Smooth muscle cell (in vitro differentiated cells): ENCODE measurements around the gene EPAS1. TPM values are rescaled to one million over a fixed set of nuclear protein-coding genes. Genes with fewer than 3 reads are reported as not detected.

Experiments
- DNase-seq: peaks from one replicate; lab custom pipeline; 2025; ENCODE audit not compliant: unreplicated experiment; lab: John Stamatoyannopoulos, UW
- H2AFZ ChIP-seq: fragments of 200-600 bp; sonication (generic); 2 replicates; pipeline ENCODE4 v1.6.0; 2016; ENCODE audit warnings: antibody characterized with exemption, low read depth, mild to moderate bottlenecking
- H3F3A ChIP-seq: fragments of 200-600 bp; sonication (generic); 2 replicates; pipeline ENCODE4 v1.6.0; 2017; ENCODE audit warnings: antibody characterized with exemption, low read depth
- H3K27ac ChIP-seq: fragments of 200-600 bp; sonication (generic); 2 replicates; pipeline ENCODE4 v1.5.1; 2016; ENCODE audit warnings: low read depth, mild to moderate bottlenecking
- H3K27me3 ChIP-seq: fragments of 200-600 bp; sonication (generic); 2 replicates; pipeline ENCODE4 v1.6.1; 2016; ENCODE audit warnings: low read depth, mild to moderate bottlenecking
- H3K36me3 ChIP-seq: fragments of 200-600 bp; sonication (generic); 2 replicates; pipeline ENCODE4 v1.5.1; 2016; ENCODE audit warnings: low read depth
- H3K4me1 ChIP-seq: fragments of 200-600 bp; sonication (generic); 2 replicates; pipeline ENCODE4 v1.5.1; 2016; ENCODE audit warnings: low read depth
- H3K4me2 ChIP-seq: fragments of 200-600 bp; sonication (generic); 2 replicates; pipeline ENCODE4 v1.6.0; 2016; ENCODE audit warnings: mild to moderate bottlenecking
- H3K4me3 ChIP-seq: fragments of 200-600 bp; sonication (generic); 2 replicates; pipeline ENCODE4 v1.5.1; 2016; ENCODE audit warnings: mild to moderate bottlenecking
- H3K79me2 ChIP-seq: fragments of 200-600 bp; sonication (generic); 2 replicates; pipeline ENCODE4 v1.6.0; 2016; ENCODE audit warnings: low read depth, mild to moderate bottlenecking
- H3K9ac ChIP-seq: fragments of 200-600 bp; sonication (generic); 2 replicates; pipeline ENCODE4 v1.6.0; 2016; ENCODE audit warnings: low read depth
- H3K9me3 ChIP-seq: fragments of 200-600 bp; sonication (generic); replicated peaks from 2 replicates; pipeline ENCODE4 v1.5.1; 2016; ENCODE audit warnings: low read depth
- H4K20me1 ChIP-seq: fragments of 200-600 bp; sonication (generic); 2 replicates; pipeline ENCODE4 v1.6.0; 2016; ENCODE audit warnings: low read depth
- WGBS: methylation state at CpG from one replicate; pipeline ENCODE4 v1.1.7; 2016; ENCODE audit warnings: low lambda C conversion rate; 5-methylcytosine and 5-hydroxymethylcytosine counted together
- polyA plus RNA-seq: library from polyadenylated mRNA; unstranded; fragments of >200 nt; fragmentation: Nextera tagmentation; extraction: Ambion mirVana; gene quantifications from 2 replicates; pipeline ENCODE4 v1.2.1, GENCODE V29; 2016
- total RNA-seq: library from RNA; depleted of rRNA; stranded (reverse); fragments of >200 nt; gene quantifications from 2 replicates; pipeline ENCODE4 v1.2.3, GENCODE V29; 2014
- TF ChIP-seq, protein P1 (sequence below): fragments of 200-600 bp; sonication (generic); IDR thresholded peaks from 2 replicates; pipeline ENCODE4 v1.5.1; 2017; ENCODE audit warnings: borderline replicate concordance, mild to moderate bottlenecking, antibody characterized with exemption; ENCODE audit not compliant: insufficient read depth, poor library complexity, severe bottlenecking

Gene EPAS1
- total and polyA plus RNA-seq, 2 experiments from 2014 or later = 31.7 to 91.6 TPM

DNA sequence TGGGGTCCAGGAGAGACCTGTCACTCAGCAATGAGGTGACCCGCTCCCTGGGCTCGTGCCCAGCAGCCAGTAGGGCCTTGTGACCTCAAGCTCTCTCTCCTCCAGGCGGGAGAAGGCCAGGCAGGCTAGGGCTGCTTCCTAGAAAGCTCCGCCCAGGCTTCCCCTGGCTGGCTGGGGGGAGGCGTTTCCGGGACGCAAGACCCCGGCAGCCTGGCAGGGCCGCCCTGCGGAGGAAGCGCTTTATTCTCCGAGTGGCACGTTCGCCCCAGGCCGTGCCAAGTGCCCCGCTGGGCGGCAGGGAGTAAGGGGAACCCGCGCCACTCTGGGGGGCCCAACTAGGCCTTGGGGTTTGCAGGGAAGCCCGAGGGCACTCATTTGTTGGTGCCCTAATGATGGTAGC is 21.2 kb upstream of the EPAS1 start:
- H3K27ac ChIP-seq = no peak overlapping the region
- no peak overlapping the region for H3K4me2 ChIP-seq
- H3K36me3 ChIP-seq = no peaks in the 10 kb centered on the region
- no peaks in the 10 kb centered on the region for H3K27me3 ChIP-seq
- no peak overlapping the region for H2AFZ ChIP-seq
- H3K4me1 ChIP-seq = no peaks in the 10 kb centered on the region
- no peak for DNase-seq
- TF ChIP-seq, protein P1, sequence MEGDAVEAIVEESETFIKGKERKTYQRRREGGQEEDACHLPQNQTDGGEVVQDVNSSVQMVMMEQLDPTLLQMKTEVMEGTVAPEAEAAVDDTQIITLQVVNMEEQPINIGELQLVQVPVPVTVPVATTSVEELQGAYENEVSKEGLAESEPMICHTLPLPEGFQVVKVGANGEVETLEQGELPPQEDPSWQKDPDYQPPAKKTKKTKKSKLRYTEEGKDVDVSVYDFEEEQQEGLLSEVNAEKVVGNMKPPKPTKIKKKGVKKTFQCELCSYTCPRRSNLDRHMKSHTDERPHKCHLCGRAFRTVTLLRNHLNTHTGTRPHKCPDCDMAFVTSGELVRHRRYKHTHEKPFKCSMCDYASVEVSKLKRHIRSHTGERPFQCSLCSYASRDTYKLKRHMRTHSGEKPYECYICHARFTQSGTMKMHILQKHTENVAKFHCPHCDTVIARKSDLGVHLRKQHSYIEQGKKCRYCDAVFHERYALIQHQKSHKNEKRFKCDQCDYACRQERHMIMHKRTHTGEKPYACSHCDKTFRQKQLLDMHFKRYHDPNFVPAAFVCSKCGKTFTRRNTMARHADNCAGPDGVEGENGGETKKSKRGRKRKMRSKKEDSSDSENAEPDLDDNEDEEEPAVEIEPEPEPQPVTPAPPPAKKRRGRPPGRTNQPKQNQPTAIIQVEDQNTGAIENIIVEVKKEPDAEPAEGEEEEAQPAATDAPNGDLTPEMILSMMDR = no peak
- H3K79me2 ChIP-seq = no peaks in the 10 kb centered on the region
- 56% methylated on average over 20 of the region's 20 CpGs for WGBS
- H4K20me1 ChIP-seq = no peaks in the 10 kb centered on the region
- no peak overlapping the region for H3K4me3 ChIP-seq
- no peaks in the 10 kb centered on the region for H3F3A ChIP-seq
- no peaks in the 10 kb centered on the region for H3K9me3 ChIP-seq
- H3K9ac ChIP-seq = no peak overlapping the region

DNA sequence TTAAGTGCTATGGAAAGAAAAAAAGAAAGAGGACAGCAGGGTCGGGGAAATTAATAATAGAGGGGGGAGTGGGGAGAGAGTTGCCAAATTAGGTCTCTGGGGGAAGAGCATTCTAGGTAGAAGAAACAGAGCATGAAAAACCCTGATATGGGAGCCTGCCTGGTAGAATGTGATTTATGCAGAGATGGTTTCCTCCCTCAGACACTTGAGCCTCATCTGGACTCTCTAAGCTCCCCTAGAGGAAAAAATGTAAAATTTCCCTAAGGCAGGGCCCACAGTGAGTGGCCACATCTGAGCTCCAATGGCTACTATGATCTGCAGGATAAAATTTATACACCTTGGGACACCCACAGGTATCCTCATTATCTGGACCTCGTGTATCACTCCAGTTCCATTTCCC is 20.6 kb upstream of the EPAS1 start:
- 87% methylated on average over 2 of the region's 2 CpGs for WGBS
- H3K4me2 ChIP-seq = no peak overlapping the region
- no peaks in the 10 kb centered on the region for H3K9me3 ChIP-seq
- H3K9ac ChIP-seq = no peak overlapping the region
- no peak overlapping the region for H3K4me3 ChIP-seq
- TF ChIP-seq, protein P1 = peak; percentile 22
- no peaks in the 10 kb centered on the region for H3F3A ChIP-seq
- H3K27me3 ChIP-seq = no peaks in the 10 kb centered on the region
- H4K20me1 ChIP-seq = no peaks in the 10 kb centered on the region
- H3K4me1 ChIP-seq = no peaks in the 10 kb centered on the region
- no peak overlapping the region for H2AFZ ChIP-seq
- H3K27ac ChIP-seq = no peak overlapping the region
- no peak for DNase-seq
- H3K36me3 ChIP-seq = no peaks in the 10 kb centered on the region
- no peaks in the 10 kb centered on the region for H3K79me2 ChIP-seq

DNA sequence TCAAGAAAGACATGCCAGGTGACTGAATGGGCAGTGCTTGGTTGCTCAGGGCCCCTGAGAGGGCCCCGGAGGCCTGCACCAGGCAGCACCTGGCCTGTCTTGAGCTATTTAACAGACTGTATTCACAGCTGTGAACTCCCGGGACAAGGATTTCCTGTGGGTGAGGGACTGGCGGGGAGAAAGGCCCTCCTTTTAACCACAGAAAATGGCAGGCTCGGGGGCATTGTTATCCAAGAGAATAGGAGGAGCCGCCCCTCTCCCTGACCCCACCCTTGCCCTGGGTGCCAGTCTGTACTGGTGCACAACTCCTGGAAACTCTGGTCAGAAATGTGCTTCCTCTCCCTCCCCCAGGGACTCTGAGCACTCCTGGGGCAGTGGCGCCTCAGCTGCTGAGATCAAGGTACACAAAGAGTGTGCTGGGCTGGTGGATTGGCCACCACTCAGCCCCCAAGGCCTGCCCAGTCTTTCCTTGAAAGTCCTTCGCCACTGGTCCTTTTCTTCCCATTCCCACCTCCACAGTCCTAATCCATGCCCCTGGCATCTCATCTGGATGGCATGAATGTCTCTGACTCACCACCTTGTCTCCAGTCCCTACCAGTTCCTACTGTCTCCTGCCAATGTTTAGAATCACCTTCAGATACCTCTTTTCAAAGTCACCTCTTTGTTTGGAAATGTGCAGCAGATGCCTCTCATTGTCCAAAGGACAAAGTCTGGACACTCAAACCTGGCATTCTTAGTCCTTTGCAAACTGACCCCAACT is 19.6 kb upstream of the EPAS1 start:
- Histone ChIP-seq H3F3A (no peaks in the 10 kb centered on the region), H2AFZ (no peak overlapping the region), H3K4me1 (no peaks in the 10 kb centered on the region), H3K27me3 (no peaks in the 10 kb centered on the region), H3K79me2 (no peaks in the 10 kb centered on the region), H3K9ac (no peak overlapping the region), H3K36me3 (no peaks in the 10 kb centered on the region), H3K27ac (no peak overlapping the region), H3K9me3 (no peaks in the 10 kb centered on the region), H3K4me3 (no peak overlapping the region), H4K20me1 (no peaks in the 10 kb centered on the region), H3K4me2 (no peak overlapping the region)
- WGBS = 87% methylated on average over 7 of the region's 7 CpGs
- no peak for DNase-seq
- TF ChIP-seq, protein P1 = no peak

DNA sequence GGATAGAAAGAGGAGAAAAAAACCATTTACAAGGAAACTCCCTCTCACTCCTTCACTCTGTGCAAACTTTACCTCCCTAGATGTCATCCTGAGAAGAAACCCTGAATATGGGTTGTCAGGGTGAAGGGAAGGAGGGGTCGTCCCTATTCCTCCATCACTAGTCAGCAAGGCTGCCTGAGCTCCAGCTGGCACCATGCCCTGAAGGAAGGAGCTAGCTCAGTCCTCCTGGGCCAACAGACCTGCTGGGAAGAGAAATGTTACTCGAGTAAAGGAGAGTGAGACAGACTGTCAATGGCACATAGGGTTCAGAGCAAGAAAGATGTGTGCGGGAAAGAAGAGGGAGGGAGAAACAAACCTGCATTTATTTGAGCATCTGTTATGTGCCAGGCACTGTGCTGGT is 18.3 kb upstream of the EPAS1 start:
- no peaks in the 10 kb centered on the region for H3K36me3 ChIP-seq
- no peaks in the 10 kb centered on the region for H3K4me1 ChIP-seq
- TF ChIP-seq, protein P1 = no peak
- no peak overlapping the region for H3K27ac ChIP-seq
- 90% methylated on average over 3 of the region's 3 CpGs for WGBS
- no peak overlapping the region for H3K9ac ChIP-seq
- no peak overlapping the region for H2AFZ ChIP-seq
- H3K27me3 ChIP-seq = no peaks in the 10 kb centered on the region
- H3K79me2 ChIP-seq = no peaks in the 10 kb centered on the region
- H3K4me2 ChIP-seq = no peak overlapping the region
- H3K9me3 ChIP-seq = no peaks in the 10 kb centered on the region
- no peak overlapping the region for H3K4me3 ChIP-seq
- H3F3A ChIP-seq = no peaks in the 10 kb centered on the region
- H4K20me1 ChIP-seq = no peaks in the 10 kb centered on the region
- DNase-seq = no peak
